ENCODE measurements around the gene KIAA1755.

The KIAA1755 gene

GRCh38 chr20:38166703-38167233 is 93.8 kb downstream of the KIAA1755 start:
- DNase-seq (ENCODE audit: low spot score) = no peak

GRCh38 chr20:38165966-38166702 is 94.4 kb downstream of the KIAA1755 start:
- no peak for DNase-seq (ENCODE audit: low spot score)

GRCh38 chr20:38165089-38165965 is 95.2 kb downstream of the KIAA1755 start, which contains the start of gene TGM2:
TGM2 (minus strand) TSS chr20:38165270; CDS start chr20:38165198, 72 bp downstream.
- no peak for DNase-seq (ENCODE audit: low spot score)

GRCh38 chr20:38164624-38165088 is 95.9 kb downstream of the KIAA1755 start:
- DNase-seq (ENCODE audit: low spot score) = no peak

- no peak for DNase-seq (ENCODE audit: low spot score)
Observed at GRCh38 chr20:38164069-38164468, 96.5 kb downstream of the KIAA1755 start.

GRCh38 chr20:38162878-38163875 is 97.4 kb downstream of the KIAA1755 start:
- no peak for DNase-seq (ENCODE audit: low spot score)

DNA sequence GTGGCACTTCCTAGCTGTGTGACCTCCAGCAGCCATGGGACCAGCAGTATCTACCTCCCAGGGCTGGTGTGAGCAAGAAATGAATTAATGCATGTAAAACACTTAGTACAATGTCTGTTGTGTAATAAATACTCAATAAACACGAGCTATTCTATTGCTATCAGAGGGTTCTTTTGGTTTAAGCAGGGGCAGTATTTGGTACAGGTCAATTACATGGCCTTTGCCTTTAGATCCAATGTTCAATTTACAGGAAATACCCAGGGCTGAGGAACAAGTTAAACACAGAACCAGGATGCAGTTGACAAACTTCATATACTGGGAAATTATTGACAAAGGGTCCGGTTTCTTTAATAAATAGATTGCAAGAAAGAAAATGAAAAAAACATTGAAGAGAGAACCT is 98.4 kb downstream of the KIAA1755 start:
- no peak for DNase-seq (ENCODE audit: low spot score)

DNA sequence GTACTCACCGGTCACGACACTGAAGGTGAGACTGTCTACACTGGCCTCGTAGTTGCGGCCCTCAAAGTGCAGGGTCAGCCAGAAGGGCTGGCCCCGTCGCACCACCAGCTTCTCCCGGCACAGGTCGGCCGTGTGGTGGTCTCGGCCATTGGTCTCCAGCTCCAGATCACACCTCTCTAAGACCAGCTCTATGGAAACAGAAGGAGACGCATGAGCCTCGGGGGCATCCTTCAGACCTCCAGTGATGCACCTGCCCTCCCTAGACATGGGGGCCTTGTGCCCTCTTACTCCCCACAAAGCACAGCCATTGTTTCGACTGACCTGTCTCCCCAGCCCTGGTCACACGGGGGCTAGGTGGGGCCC is 99.1 kb downstream of the KIAA1755 start:
- no peak for DNase-seq (ENCODE audit: low spot score)
